Ishikawa (cell line): ENCODE results near the gene TNS3.

Source experiments
- CEBPB ChIP-seq: IDR thresholded peaks from 2 replicates; pipeline ENCODE4 v1.6.1; 2012
- CREB1 ChIP-seq: IDR thresholded peaks from 2 replicates; pipeline ENCODE4 v1.6.1; 2012; ENCODE audit warnings: low read depth
- EGR1 ChIP-seq: IDR thresholded peaks from 2 replicates; pipeline ENCODE4 v1.6.1; 2012
- EP300 ChIP-seq: IDR thresholded peaks from 2 replicates; pipeline ENCODE4 v1.6.1; 2012; ENCODE audit warnings: borderline replicate concordance
- FOXM1 ChIP-seq: IDR thresholded peaks from 2 replicates; pipeline ENCODE4 v1.6.1; 2012; ENCODE audit warnings: low read depth, borderline replicate concordance
- MAX ChIP-seq: IDR thresholded peaks from 2 replicates; pipeline ENCODE4 v1.6.1; 2012
- NFIC ChIP-seq: IDR thresholded peaks from 2 replicates; pipeline ENCODE4 v1.6.1; 2012
- RAD21 ChIP-seq: IDR thresholded peaks from 2 replicates; pipeline ENCODE4 v1.6.1; 2012; ENCODE audit warnings: low read depth
- REST ChIP-seq: IDR thresholded peaks from 2 replicates; pipeline ENCODE4 v1.6.1; 2012; ENCODE audit warnings: low read depth, mild to moderate bottlenecking
- TAF1 ChIP-seq: IDR thresholded peaks from 2 replicates; pipeline ENCODE4 v1.6.1; 2012; ENCODE audit warnings: low read depth, mild to moderate bottlenecking
- TCF12 ChIP-seq: IDR thresholded peaks from 2 replicates; pipeline ENCODE4 v1.6.1; 2012; ENCODE audit warnings: low read depth
- TEAD4 ChIP-seq: IDR thresholded peaks from 2 replicates; pipeline ENCODE4 v1.6.1; 2012
- USF1 ChIP-seq: IDR thresholded peaks from 2 replicates; pipeline ENCODE4 v1.6.1; 2012
- YY1 ChIP-seq: IDR thresholded peaks from 2 replicates; pipeline ENCODE4 v1.6.1; 2012; ENCODE audit warnings: low read depth
- ZBTB7A ChIP-seq: IDR thresholded peaks from 2 replicates; pipeline ENCODE4 v1.6.1; 2012; ENCODE audit warnings: low read depth

Gene TNS3

GRCh38 chr7:47529826-47530555, 51.9 kb downstream of the TNS3 start:
- TF ChIP-seq FOXM1 = no peak
- TF ChIP-seq ZBTB7A = no peak

- TF ChIP-seq USF1 (no peak), MAX (no peak), TCF12 (no peak), RAD21 (no peak), FOXM1 (no peak), CREB1 (no peak), EGR1 (no peak), EP300 (no peak)
Observed at GRCh38 chr7:47529405-47529804, 52.5 kb downstream of the TNS3 start.

- TF ChIP-seq MAX = no peak
- TF ChIP-seq REST = no peak
- TF ChIP-seq TEAD4 = no peak
- no peak for TF ChIP-seq FOXM1
- TF ChIP-seq CEBPB = no peak
- TF ChIP-seq EGR1 = no peak
- no peak for TF ChIP-seq EP300
- TF ChIP-seq ZBTB7A = no peak
- no peak for TF ChIP-seq TAF1
- no peak for TF ChIP-seq TCF12
- TF ChIP-seq YY1 = no peak
Observed at GRCh38 chr7:47528471-47528870, 53.4 kb downstream of the TNS3 start.

- no peak for TF ChIP-seq RAD21
- TF ChIP-seq REST = no peak
- no peak for TF ChIP-seq CREB1
- no peak for TF ChIP-seq NFIC
- TF ChIP-seq MAX = no peak
- TF ChIP-seq ZBTB7A = no peak
- TF ChIP-seq TAF1 = no peak
- no peak for TF ChIP-seq FOXM1
- TF ChIP-seq EP300 = no peak
- no peak for TF ChIP-seq CEBPB
- TF ChIP-seq YY1 = no peak
- TF ChIP-seq TEAD4 = no peak
- TF ChIP-seq USF1 = no peak
- no peak for TF ChIP-seq EGR1
- TF ChIP-seq TCF12 = no peak
Observed at GRCh38 chr7:47526466-47526865, 55.4 kb downstream of the TNS3 start.

GRCh38 chr7:47525066-47525623, 56.8 kb downstream of the TNS3 start:
- TF ChIP-seq TEAD4 (no peak), RAD21 (no peak), REST (no peak), CEBPB (no peak), USF1 (no peak), NFIC (no peak), EGR1 (no peak), MAX (no peak), CREB1 (no peak), ZBTB7A (no peak), TAF1 (no peak), EP300 (no peak), YY1 (no peak), TCF12 (no peak), FOXM1 (no peak)
